NB4 (cell line): ENCODE data around the gene NUDT9.
"Not testable (repeated sequence)": the region's sequence is repeated elsewhere in the genome, so short reads cannot be mapped to it uniquely, and the experiment has no call there.

Experiments
- DNase-seq: peaks from one replicate; pipeline ENCODE4 v3.0.0; 2010; ENCODE audit warnings: low read depth
- H3K4me3 ChIP-seq: one replicate; pipeline ENCODE4 v1.5.1; 2011; ENCODE audit warnings: mild to moderate bottlenecking, low read depth, low read length, moderate library complexity
- CTCF ChIP-seq: IDR thresholded peaks from one replicate; pipeline ENCODE4 v1.5.1; 2012; ENCODE audit warnings: low read depth, low read length
- MAX ChIP-seq: IDR thresholded peaks from 2 replicates; pipeline ENCODE4 v1.6.1; 2011; ENCODE audit warnings: low read depth, low read length
- MYC ChIP-seq: IDR thresholded peaks from 2 replicates; pipeline ENCODE4 v1.6.1; 2011; ENCODE audit warnings: low read depth, low read length
- POLR2A ChIP-seq: IDR thresholded peaks from 2 replicates; pipeline ENCODE4 v1.6.1; 2011; ENCODE audit warnings: mild to moderate bottlenecking; ENCODE audit not compliant: insufficient read length; ENCODE audit errors: extremely low read depth

Gene NUDT9

GRCh38 chr4:87422104-87423052, at the start of gene NUDT9:
Gene NUDT9, plus strand, starts transcription at chr4:87422573. Its CDS starts 333 bp downstream, at chr4:87422906.
- peak; percentile 81 for TF ChIP-seq MYC
- TF ChIP-seq MAX = peak; percentile 92
- no peak for TF ChIP-seq CTCF
- TF ChIP-seq POLR2A = peak; percentile 64
- peak within 1 kb of the TSS; percentile 92 for H3K4me3 ChIP-seq
- DNase-seq = peak; percentile 95

GRCh38 chr4:87375719-87376291, 46.6 kb upstream of the NUDT9 start:
- DNase-seq = peak; percentile 65
- TF ChIP-seq POLR2A = no peak
- TF ChIP-seq MAX = no peak
- peak; percentile 52 for TF ChIP-seq CTCF
- no peak overlapping the region for H3K4me3 ChIP-seq

GRCh38 chr4:87377816-87378215, 44.6 kb upstream of the NUDT9 start:
- DNase-seq = no peak
- H3K4me3 ChIP-seq = no peak overlapping the region
- TF ChIP-seq CTCF (no peak), POLR2A (no peak), MYC (no peak), MAX (no peak)

GRCh38 chr4:87382116-87382515, 40.3 kb upstream of the NUDT9 start:
- DNase-seq = no peak
- no peak for TF ChIP-seq CTCF
- no peak for TF ChIP-seq MAX
- no peak overlapping the region for H3K4me3 ChIP-seq

GRCh38 chr4:87382931-87383330, 39.4 kb upstream of the NUDT9 start:
- no peak for DNase-seq
- TF ChIP-seq MAX = no peak
- TF ChIP-seq CTCF = no peak
- TF ChIP-seq POLR2A = no peak
- no peak for TF ChIP-seq MYC
- H3K4me3 ChIP-seq = no peak overlapping the region

- H3K4me3 ChIP-seq = peak overlapping the region; percentile 29
- DNase-seq = not testable (repeated sequence)
Measured at GRCh38 chr4:87384466-87385132, 37.8 kb upstream of the NUDT9 start.
